Spleen (tissue), 11 donors: Measurements from ENCODE around the gene RECQL. TPM values are rescaled to one million over a fixed set of nuclear protein-coding genes. Genes with fewer than 3 reads are reported as not detected.

Source experiments
- DNase-seq: peaks from one replicate; pipeline ENCODE4 v3.0.0-alpha.2; 2020
- H3K27ac ChIP-seq, 8 donors: fragments of 200-600 bp; sonication (generic) in 7 of 8; 1 replicate in 4 of 8; 2 replicates in 4 of 8; pipeline versions ENCODE4 v1.5.0 to v1.8.0; 2016 to 2021; ENCODE audit warnings: inconsistent platforms in 4 of 8, mild to moderate bottlenecking in 4 of 8, moderate library complexity in 1 of 8
- H3K27me3 ChIP-seq, 7 donors: fragments of 200-600 bp; sonication (generic) in 6 of 7; replicated peaks in 1 of 7; 1 replicate in 4 of 7; 2 replicates in 3 of 7; pipeline versions ENCODE4 v1.5.0 to v1.8.0; 2016 to 2021; ENCODE audit warnings: inconsistent platforms in 3 of 7, mild to moderate bottlenecking in 1 of 7
- H3K36me3 ChIP-seq, 6 donors: fragments of 200-600 bp; sonication (generic) in 5 of 6; 1 replicate in 4 of 6; 2 replicates in 2 of 6; pipeline versions ENCODE4 v1.5.0 to v1.8.0; 2016 to 2021; ENCODE audit warnings: inconsistent platforms in 2 of 6
- H3K4me1 ChIP-seq, 6 donors: fragments of 200-600 bp; sonication (generic) in 5 of 6; 1 replicate in 3 of 6; 2 replicates in 3 of 6; pipeline versions ENCODE4 v1.5.0 to v1.8.0; 2016 to 2021; ENCODE audit warnings: inconsistent platforms in 3 of 6
- H3K4me3 ChIP-seq, 8 donors: fragments of 200-600 bp; sonication (generic) in 7 of 8; 1 replicate in 4 of 8; 2 replicates in 4 of 8; pipeline versions ENCODE4 v1.5.0 to v1.8.0; 2016 to 2021; ENCODE audit warnings: inconsistent platforms in 4 of 8, mild to moderate bottlenecking in 4 of 8, moderate library complexity in 2 of 8
- H3K9me3 ChIP-seq, 8 donors: fragments of 200-600 bp; sonication (generic) in 7 of 8; 1 replicate in 4 of 8; 2 replicates in 4 of 8; pipeline versions ENCODE4 v1.5.0 to v1.8.0; 2016 to 2021; ENCODE audit warnings: inconsistent platforms in 4 of 8
- CTCF ChIP-seq, 11 experiments: fragments of 200-600 bp in 7 of 11; fragments of 450-650 bp in 4 of 11; sonication (generic) in 4 of 11; IDR thresholded peaks in 8 of 11; conservative IDR thresholded peaks in 3 of 11; 1 replicate in 7 of 11; 2 replicates in 4 of 11; pipeline versions ENCODE4 v1.4.0 to v1.8.0; 2016 to 2021; ENCODE audit warnings: antibody characterized with exemption in 11 of 11, inconsistent platforms in 4 of 11, mild to moderate bottlenecking in 1 of 11
- POLR2A ChIP-seq, 3 donors: fragments of 450-650 bp; IDR thresholded peaks; one replicate each; pipeline ENCODE4 v1.5.1; 2017; ENCODE audit warnings: antibody characterized with exemption in 3 of 3, mild to moderate bottlenecking in 1 of 3
- POLR2AphosphoS5 ChIP-seq, 3 donors: sonication (generic); formaldehyde crosslinking; IDR thresholded peaks; one replicate each; pipeline ENCODE4 v1.5.1; 2017; ENCODE audit warnings: antibody characterized with exemption in 3 of 3
- WGBS, 5 donors: extraction: QIAGEN DNeasy Blood & Tissue Kit in 3 of 5; methylation state at CpG; one replicate each; pipeline versions ENCODE4 v1.1.5 to v1.1.7; 2013 to 2018; 5-methylcytosine and 5-hydroxymethylcytosine counted together
- intact Hi-C: fragments of 100-400 bp; cut with DNase I; formaldehyde crosslinking; loops from one replicate; pipeline ENCODE4 v1.15.0; 2023; ENCODE audit warnings: low total_unique reads
- polyA plus RNA-seq, 3 donors: library from polyadenylated mRNA; stranded (reverse); fragments of 200-250 nt; gene quantifications; one replicate each; pipeline ENCODE4 v1.2.1, GENCODE V29; 2013
- total RNA-seq, 7 donors: library from RNA; depleted of rRNA in 3 of 7; stranded (reverse); fragments of >200 nt in 3 of 7; fragmentation: NEBNext Ultra II Directional in 4 of 7; extraction: Animal tissue kit (Norgen Biotek cat#: 25700) in 4 of 7; gene quantifications; one replicate each; pipeline versions ENCODE4 v1.1.0 to v1.2.1, GENCODE V29; 2016 to 2021
- donor health status: healthy with polysubstance abuse.
- donor health status: DM: no; HTN: no; CAD: no; lungs with moderate emphysema.
- donor health status: DM: no; HTN: no; CAD: no.
- donor health status: Bipolar disorder and iron deficiency.
- donor health status: healthy.
- donor health status: DM: no; HTN: no; CAD: no.
- donor health status: DM: yes; HTN: yes; CAD: no.

The RECQL gene
- total and polyA plus RNA-seq, 10 donors, result 20.1 to 57.3 (median 39.7) TPM

GRCh38 chr12:21518451-21518850 is 17.0 kb upstream of the RECQL start:
- Histone ChIP-seq H3K4me1 (no peaks in the 10 kb centered on the region), H3K27me3 (no peaks in the 10 kb centered on the region), H3K36me3 (peaks cover 0 to 50% (median 25%) of the 10 kb centered on the region in 6 donors), H3K27ac (no peak overlapping the region), H3K9me3 (no peaks in the 10 kb centered on the region), H3K4me3 (no peak overlapping the region)
- TF ChIP-seq POLR2AphosphoS5 (IDR thresholded peaks at IDR 0.05) (no peak), POLR2A (IDR thresholded peaks at IDR 0.05) (no peak), CTCF (IDR thresholded peaks at IDR 0.05 in 8 of 11, conservative IDR thresholded peaks at IDR 0.05 in 3 of 11) (no peak)
- intact Hi-C loops, result loop anchor here (10.0 kb wide), 1 partner anchor 126 kb away; no protein-coding TSS in a partner anchor
- 89 to 95% (median 93%) methylated on average over 3 of the region's 3 CpGs for WGBS, 5 donors
- DNase-seq, result no peak

- TF ChIP-seq POLR2A (IDR thresholded peaks at IDR 0.05), result no peak
- no peak for TF ChIP-seq CTCF (IDR thresholded peaks at IDR 0.05 in 8 of 11, conservative IDR thresholded peaks at IDR 0.05 in 3 of 11)
These were observed 14.8 kb upstream of the RECQL start for GRCh38 chr12:21516281-21516680.

GRCh38 chr12:21509768-21510167 is 8.3 kb upstream of the RECQL start:
- 32 to 41% (median 39%) methylated on average over 2 of the region's 2 CpGs for WGBS, 5 donors
- Histone ChIP-seq H3K4me3 (no peak overlapping the region), H3K9me3 (no peaks in the 10 kb centered on the region), H3K36me3 (peaks cover 0 to 73% (median 31%) of the 10 kb centered on the region in 6 donors), H3K27me3 (no peaks in the 10 kb centered on the region), H3K27ac (peak overlapping the region in 4 of 8 donors; percentile 26 to 38 (median 34)), H3K4me1 (peaks cover 0 to 43% (median 12%) of the 10 kb centered on the region in 6 donors)
- intact Hi-C loops, result loop anchor here (10.0 kb wide), 1 partner anchor 135 kb away; no protein-coding TSS in a partner anchor
- DNase-seq, result no peak
- TF ChIP-seq POLR2AphosphoS5 (IDR thresholded peaks at IDR 0.05) (no peak), POLR2A (IDR thresholded peaks at IDR 0.05) (no peak), CTCF (IDR thresholded peaks at IDR 0.05 in 8 of 11, conservative IDR thresholded peaks at IDR 0.05 in 3 of 11) (no peak)

More at GRCh38 chr12:21516281-21516680, 14.8 kb upstream of the RECQL start:
- no peaks in the 10 kb centered on the region for H3K27me3 ChIP-seq
- no peak overlapping the region for H3K27ac ChIP-seq
- no peak overlapping the region for H3K4me3 ChIP-seq
- intact Hi-C loops, result loop anchor here (10.0 kb wide), 1 partner anchor 129 kb away; no protein-coding TSS in a partner anchor
- no peaks in the 10 kb centered on the region for H3K9me3 ChIP-seq
- WGBS, 5 donors, result 94 to 98% (median 97%) methylated on average over 2 of the region's 2 CpGs
- H3K36me3 ChIP-seq, result peaks cover 0 to 72% (median 35%) of the 10 kb centered on the region in 6 donors
- no peak for DNase-seq
- H3K4me1 ChIP-seq, result no peaks in the 10 kb centered on the region

GRCh38 chr12:21507849-21508248 is 6.4 kb upstream of the RECQL start:
- no peak for TF ChIP-seq POLR2AphosphoS5 (IDR thresholded peaks at IDR 0.05)
- TF ChIP-seq POLR2A (IDR thresholded peaks at IDR 0.05), result no peak
- no peak for TF ChIP-seq CTCF (IDR thresholded peaks at IDR 0.05 in 8 of 11, conservative IDR thresholded peaks at IDR 0.05 in 3 of 11)
- H3K9me3 ChIP-seq, result no peaks in the 10 kb centered on the region
- no peaks in the 10 kb centered on the region for H3K27me3 ChIP-seq
- no peak overlapping the region for H3K4me3 ChIP-seq
- peaks cover 14 to 62% (median 31%) of the 10 kb centered on the region in 6 donors for H3K4me1 ChIP-seq
- H3K36me3 ChIP-seq, result peaks cover 0 to 53% (median 18%) of the 10 kb centered on the region in 6 donors
- intact Hi-C loops, result no loop called here
- no peak for DNase-seq
- H3K27ac ChIP-seq, result no peak overlapping the region
- 85 to 99% (median 91%) methylated on average over 2 of the region's 2 CpGs for WGBS, 5 donors
